Right lobe of liver (tissue), 4 donors: ENCODE data around the gene DDN.

Source experiments
- CTCF ChIP-seq, 4 donors: fragments of 200-600 bp in 3 of 4; fragments of 450-650 bp in 1 of 4; IDR thresholded peaks; one replicate each; pipeline versions ENCODE4 v1.5.1 to v1.8.0; 2016 to 2022; ENCODE audit warnings: antibody characterized with exemption in 4 of 4, mild to moderate bottlenecking in 2 of 4
- POLR2A ChIP-seq: fragments of 450-650 bp; IDR thresholded peaks from one replicate; pipeline ENCODE4 v1.6.1; 2017; ENCODE audit warnings: antibody characterized with exemption, mild to moderate bottlenecking
- donor health status: DM: no; HTN: no; CAD: no.
- donor health status: DM: no; HTN: no; CAD: no.
- donor health status: DM: no; HTN: yes; CAD: no.

GRCh38 chr12:48997719-48998496 lies 1.3 kb downstream of the DDN start:
- no peak for TF ChIP-seq CTCF (IDR thresholded peaks at IDR 0.05)
- no peak for TF ChIP-seq POLR2A
